H1 (cell line): Measurements from ENCODE around the gene TRIL. TPM values are rescaled to one million over a fixed set of nuclear protein-coding genes. Genes with fewer than 3 reads are reported as not detected.
A peak's percentile ranks its signal among the peaks of the same experiment; 100 is the strongest.

Experiments used
- CTCF ChIA-PET: fragments of 300-600 bp; sonication (Branson Sonifier 250); formaldehyde crosslinking; loops from one replicate; lab custom pipeline; 2021; ENCODE audit not compliant: partially characterized antibody; lab: Charles Lee
- POLR2A ChIA-PET: fragments of 300-600 bp; sonication (Branson Sonifier 250); formaldehyde crosslinking; loops from one replicate; lab custom pipeline; 2021; ENCODE audit warnings: inconsistent platforms; ENCODE audit not compliant: partially characterized antibody; lab: Charles Lee
- DNase-seq, 2 experiments: peaks; one replicate each; pipeline versions ENCODE4 v3.0.0 to v3.0.0-alpha.2; 2010 to 2022; ENCODE audit warnings: low spot score in 2 of 2, low read depth in 1 of 2, mixed read lengths in 1 of 2
- FAIRE-seq: peaks from 2 replicates; lab custom pipeline; 2011; peaks lifted over from hg19 to GRCh38; lab: Jason Lieb, UNC
- H2AFZ ChIP-seq: 2 replicates; pipeline ENCODE4 v1.8.1; 2012; ENCODE audit warnings: low read length, inconsistent platforms
- H2AK5ac ChIP-seq: 2 replicates; pipeline ENCODE4 v1.6.1; 2013; ENCODE audit warnings: low read depth, low read length
- H2BK120ac ChIP-seq: replicated peaks from 2 replicates; pipeline ENCODE3; 2013; ENCODE audit warnings: low read depth, low read length, inconsistent platforms
- H2BK12ac ChIP-seq: 2 replicates; pipeline ENCODE4 v1.6.1; 2013; ENCODE audit warnings: low read depth, low read length
- H2BK15ac ChIP-seq: 2 replicates; pipeline ENCODE4 v1.6.1; 2013; ENCODE audit warnings: low read length
- H2BK20ac ChIP-seq: 2 replicates; pipeline ENCODE4 v1.6.1; 2013; ENCODE audit warnings: low read length
- H2BK5ac ChIP-seq: 2 replicates; pipeline ENCODE4 v1.6.1; 2013; ENCODE audit warnings: low read depth, low read length
- H3K14ac ChIP-seq: 2 replicates; pipeline ENCODE4 v1.6.1; 2013; ENCODE audit warnings: inconsistent platforms; ENCODE audit not compliant: insufficient read length
- H3K18ac ChIP-seq: 2 replicates; pipeline ENCODE4 v1.6.1; 2013; ENCODE audit warnings: low read length; ENCODE audit errors: extremely low read depth
- H3K23ac ChIP-seq: 2 replicates; pipeline ENCODE4 v1.6.1; 2013; ENCODE audit warnings: inconsistent platforms; ENCODE audit not compliant: insufficient read length
- H3K23me2 ChIP-seq: 2 replicates; pipeline ENCODE4 v1.6.1; 2013; ENCODE audit warnings: low read depth, low read length
- H3K27ac ChIP-seq: 2 replicates; pipeline ENCODE4 v1.6.1; 2011; ENCODE audit warnings: low read depth, low read length, inconsistent platforms
- H3K27me3 ChIP-seq, 4 experiments: replicated peaks in 1 of 4; 1 replicate in 1 of 4; 2 replicates in 3 of 4; pipeline versions ENCODE4 v1.6.1 to v1.8.1; 2011 to 2013; ENCODE audit warnings: low read length in 3 of 4, mild to moderate bottlenecking in 3 of 4, inconsistent platforms in 2 of 4, mixed read lengths in 2 of 4, moderate library complexity in 1 of 4; ENCODE audit not compliant: control insufficient read depth in 3 of 4, insufficient read depth in 3 of 4; ENCODE audit errors: extremely low read depth in 1 of 4
- H3K36me3 ChIP-seq, 4 experiments: 2 replicates each; pipeline versions ENCODE4 v1.6.1 to v1.8.1; 2011 to 2013; ENCODE audit warnings: mild to moderate bottlenecking in 4 of 4, low read length in 3 of 4, moderate library complexity in 2 of 4, control low read depth in 1 of 4, inconsistent platforms in 1 of 4; ENCODE audit not compliant: insufficient read depth in 4 of 4, control insufficient read depth in 2 of 4
- H3K4ac ChIP-seq: replicated peaks from 2 replicates; pipeline ENCODE3; 2013; ENCODE audit warnings: low read length, low read depth, mixed read lengths, inconsistent platforms; ENCODE audit not compliant: insufficient read length
- H3K4me1 ChIP-seq, 4 experiments: replicated peaks in 1 of 4; 1 replicate in 1 of 4; 2 replicates in 3 of 4; pipeline versions ENCODE4 v1.6.1 to v1.8.1; 2011 to 2013; ENCODE audit warnings: low read length in 3 of 4, inconsistent platforms in 2 of 4, mixed read lengths in 1 of 4; ENCODE audit not compliant: insufficient read depth in 4 of 4, control insufficient read depth in 3 of 4
- H3K4me2 ChIP-seq, 2 experiments: 2 replicates each; pipeline versions ENCODE4 v1.6.1 to v1.8.1; 2011 to 2013; ENCODE audit warnings: low read depth in 2 of 2, low read length in 2 of 2, control low read depth in 1 of 2, inconsistent platforms in 1 of 2, mild to moderate bottlenecking in 1 of 2; ENCODE audit not compliant: insufficient read depth in 1 of 2
- H3K4me3 ChIP-seq, 4 experiments: fragments of 200-600, 300-600 bp in 1 of 4; sonication (generic), shearing (Covaris generic), sonication (Bioruptor Twin) in 1 of 4; 2 replicates each; pipeline versions ENCODE4 v1.5.1 to v1.8.1; 2011 to 2016; ENCODE audit warnings: low read length in 4 of 4, low read depth in 3 of 4, control low read depth in 2 of 4, inconsistent platforms in 2 of 4, mild to moderate bottlenecking in 2 of 4, mixed read lengths in 1 of 4, moderate library complexity in 1 of 4; ENCODE audit not compliant: insufficient read depth in 2 of 4; ENCODE audit errors: extremely low read depth in 1 of 4
- H3K56ac ChIP-seq: replicated peaks from 2 replicates; pipeline ENCODE3; 2013; ENCODE audit warnings: low read depth, mild to moderate bottlenecking, mixed read lengths, low read length, inconsistent platforms; ENCODE audit not compliant: insufficient read length
- H3K79me1 ChIP-seq: 2 replicates; pipeline ENCODE4 v1.6.1; 2013; ENCODE audit warnings: low read depth, low read length, control low read depth
- H3K79me2 ChIP-seq, 2 experiments: 2 replicates each; pipeline versions ENCODE4 v1.6.1 to v1.8.1; 2012 to 2013; ENCODE audit warnings: low read length in 2 of 2, mild to moderate bottlenecking in 2 of 2, inconsistent platforms in 1 of 2; ENCODE audit not compliant: insufficient read depth in 2 of 2, control insufficient read depth in 1 of 2
- H3K9ac ChIP-seq, 4 experiments: replicated peaks in 1 of 4; 1 replicate in 1 of 4; 2 replicates in 3 of 4; pipeline versions ENCODE4 v1.6.1 to v1.8.1; 2011 to 2013; ENCODE audit warnings: low read depth in 3 of 4, low read length in 3 of 4, control low read depth in 2 of 4, mild to moderate bottlenecking in 2 of 4, moderate library complexity in 2 of 4, inconsistent platforms in 1 of 4; ENCODE audit errors: extremely low read depth in 1 of 4
- H3K9me3 ChIP-seq, 2 experiments: 2 replicates each; pipeline versions ENCODE4 v1.6.1 to v1.8.1; 2012 to 2013; ENCODE audit warnings: mild to moderate bottlenecking in 2 of 2, moderate library complexity in 2 of 2, control low read depth in 1 of 2, inconsistent platforms in 1 of 2, low read depth in 1 of 2, low read length in 1 of 2, mixed read lengths in 1 of 2; ENCODE audit not compliant: insufficient read depth in 2 of 2
- H4K20me1 ChIP-seq, 2 experiments: replicated peaks in 1 of 2; 2 replicates each; pipeline versions ENCODE3 to v1.8.1; 2011 to 2013; ENCODE audit warnings: inconsistent platforms in 2 of 2, low read length in 2 of 2, mild to moderate bottlenecking in 1 of 2; ENCODE audit not compliant: insufficient read depth in 2 of 2, control insufficient read depth in 1 of 2
- H4K5ac ChIP-seq: 2 replicates; pipeline ENCODE4 v1.6.1; 2013; ENCODE audit warnings: low read length, low read depth, mixed read lengths, inconsistent platforms; ENCODE audit not compliant: insufficient read length
- H4K8ac ChIP-seq: 2 replicates; pipeline ENCODE4 v1.8.0; 2013; ENCODE audit warnings: mild to moderate bottlenecking, moderate library complexity, low read length, inconsistent platforms; ENCODE audit not compliant: insufficient read depth; ENCODE audit errors: extremely low read depth
- H4K91ac ChIP-seq: replicated peaks from 2 replicates; pipeline ENCODE3; 2013; ENCODE audit warnings: low read length, mixed read lengths, inconsistent platforms; ENCODE audit not compliant: insufficient read length
- NANOG ChIP-seq: IDR thresholded peaks from 2 replicates; pipeline ENCODE4 v1.6.1; 2011; ENCODE audit warnings: low read length, low read depth, mild to moderate bottlenecking, inconsistent platforms; ENCODE audit not compliant: insufficient read depth, poor library complexity, severe bottlenecking
- RBBP5 ChIP-seq: IDR thresholded peaks from 2 replicates; pipeline ENCODE4 v1.7.1; 2012; ENCODE audit warnings: low read depth, mild to moderate bottlenecking, inconsistent platforms, low read length, moderate library complexity, borderline replicate concordance
- SP1 ChIP-seq: IDR thresholded peaks from 2 replicates; pipeline ENCODE4 v1.6.1; 2011; ENCODE audit warnings: low read depth, low read length
- SP2 ChIP-seq: IDR thresholded peaks from 2 replicates; pipeline ENCODE4 v1.6.1; 2012; ENCODE audit warnings: mild to moderate bottlenecking, low read length, inconsistent platforms
- WGBS, 2 experiments: shearing (Covaris generic) in 1 of 2; methylation state at CpG; one replicate each; pipeline versions ENCODE4 v1.1.6 to v1.1.7; 2013 to 2015; ENCODE audit warnings: low lambda C conversion rate in 2 of 2, mixed read lengths in 2 of 2, inconsistent platforms in 1 of 2, low coverage in 1 of 2, missing lambda C conversion rate in 1 of 2; ENCODE audit not compliant: insufficient replicate concordance in 2 of 2, insufficient coverage in 1 of 2, insufficient read length in 1 of 2; ENCODE audit errors: extremely low coverage in 1 of 2, missing lambda C conversion rate in 1 of 2; 5-methylcytosine and 5-hydroxymethylcytosine counted together
- long read RNA-seq, 2 experiments: library from RNA in 1 of 2; library from capped mRNA in 1 of 2; stranded (forward); transcript quantifications; one replicate each; pipeline ENCODE4 v2.0.0, GENCODE V29; 2021; ENCODE audit warnings: inconsistent platforms in 1 of 2
- polyA minus RNA-seq, 3 experiments: library from RNA; depleted of rRNA, polyadenylated mRNA; stranded (reverse); fragments of >200 nt; gene quantifications; 1 replicate in 2 of 3; 2 replicates in 1 of 3; pipeline ENCODE4 v1.2.3, GENCODE V29; 2011
- polyA plus RNA-seq, 7 experiments: library from polyadenylated mRNA; depleted of rRNA in 3 of 7; stranded (reverse) in 5 of 7; unstranded in 2 of 7; fragments of >200 nt in 5 of 7; fragments of 200-250 nt in 2 of 7; gene quantifications; 1 replicate in 5 of 7; 2 replicates in 1 of 7; 4 replicates in 1 of 7; pipeline versions ENCODE4 v1.2.1 to v1.2.3, GENCODE V29; 2011 to 2013; ENCODE audit warnings: missing spikeins in 2 of 7, mixed read lengths in 2 of 7
- total RNA-seq: library from RNA; stranded (reverse); fragmentation: NEBNext Ultra II Directional; extraction: Animal tissue kit (Norgen Biotek cat#: 25700); gene quantifications from 2 replicates; pipeline ENCODE4 v1.2.1, GENCODE V29; 2021

TRIL gene, protein sequence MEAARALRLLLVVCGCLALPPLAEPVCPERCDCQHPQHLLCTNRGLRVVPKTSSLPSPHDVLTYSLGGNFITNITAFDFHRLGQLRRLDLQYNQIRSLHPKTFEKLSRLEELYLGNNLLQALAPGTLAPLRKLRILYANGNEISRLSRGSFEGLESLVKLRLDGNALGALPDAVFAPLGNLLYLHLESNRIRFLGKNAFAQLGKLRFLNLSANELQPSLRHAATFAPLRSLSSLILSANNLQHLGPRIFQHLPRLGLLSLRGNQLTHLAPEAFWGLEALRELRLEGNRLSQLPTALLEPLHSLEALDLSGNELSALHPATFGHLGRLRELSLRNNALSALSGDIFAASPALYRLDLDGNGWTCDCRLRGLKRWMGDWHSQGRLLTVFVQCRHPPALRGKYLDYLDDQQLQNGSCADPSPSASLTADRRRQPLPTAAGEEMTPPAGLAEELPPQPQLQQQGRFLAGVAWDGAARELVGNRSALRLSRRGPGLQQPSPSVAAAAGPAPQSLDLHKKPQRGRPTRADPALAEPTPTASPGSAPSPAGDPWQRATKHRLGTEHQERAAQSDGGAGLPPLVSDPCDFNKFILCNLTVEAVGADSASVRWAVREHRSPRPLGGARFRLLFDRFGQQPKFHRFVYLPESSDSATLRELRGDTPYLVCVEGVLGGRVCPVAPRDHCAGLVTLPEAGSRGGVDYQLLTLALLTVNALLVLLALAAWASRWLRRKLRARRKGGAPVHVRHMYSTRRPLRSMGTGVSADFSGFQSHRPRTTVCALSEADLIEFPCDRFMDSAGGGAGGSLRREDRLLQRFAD
- total RNA-seq, result 5.5 and 5.8 TPM in 2 replicates
- polyA plus RNA-seq (2011; rRNA removed), result 3.9 and 4.9 TPM in 2 replicates
- polyA plus RNA-seq (2011; cell fraction: cytosol; rRNA removed), result 3.8 TPM
- 3.8 TPM for polyA plus RNA-seq (2011; cell fraction: nucleus; rRNA removed)
- polyA plus RNA-seq (2012, experiment 1 of 2), result 2.7 to 5.3 TPM (median 4.3 TPM) in 4 replicates
- polyA plus RNA-seq (2012, experiment 2 of 2), result 3.1 TPM
- 5.8 TPM for polyA plus RNA-seq (2013, experiment 1 of 2)
- 5.7 TPM for polyA plus RNA-seq (2013, experiment 2 of 2)
- polyA minus RNA-seq (2011; rRNA and poly(A)+ RNA removed), result 2.6 and 3.0 TPM in 2 replicates
- polyA minus RNA-seq (2011; cell fraction: cytosol; rRNA and poly(A)+ RNA removed), result 5.1 TPM
- 5.2 TPM for polyA minus RNA-seq (2011; cell fraction: nucleus; rRNA and poly(A)+ RNA removed)
- long read RNA-seq, experiment 1, full-length matches to known transcripts, result 7 of 7 reads
- long read RNA-seq, experiment 1, partial matches to known transcripts, result 0 of 7 reads
- long read RNA-seq, experiment 1, other reads (novel, unspliced or antisense), result 0 of 7 reads
- long read RNA-seq, experiment 2, full-length matches to known transcripts, result 1 of 1 reads
- long read RNA-seq, experiment 2, partial matches to known transcripts, result 0 of 1 reads
- long read RNA-seq, experiment 2, other reads (novel, unspliced or antisense), result 0 of 1 reads

DNA sequence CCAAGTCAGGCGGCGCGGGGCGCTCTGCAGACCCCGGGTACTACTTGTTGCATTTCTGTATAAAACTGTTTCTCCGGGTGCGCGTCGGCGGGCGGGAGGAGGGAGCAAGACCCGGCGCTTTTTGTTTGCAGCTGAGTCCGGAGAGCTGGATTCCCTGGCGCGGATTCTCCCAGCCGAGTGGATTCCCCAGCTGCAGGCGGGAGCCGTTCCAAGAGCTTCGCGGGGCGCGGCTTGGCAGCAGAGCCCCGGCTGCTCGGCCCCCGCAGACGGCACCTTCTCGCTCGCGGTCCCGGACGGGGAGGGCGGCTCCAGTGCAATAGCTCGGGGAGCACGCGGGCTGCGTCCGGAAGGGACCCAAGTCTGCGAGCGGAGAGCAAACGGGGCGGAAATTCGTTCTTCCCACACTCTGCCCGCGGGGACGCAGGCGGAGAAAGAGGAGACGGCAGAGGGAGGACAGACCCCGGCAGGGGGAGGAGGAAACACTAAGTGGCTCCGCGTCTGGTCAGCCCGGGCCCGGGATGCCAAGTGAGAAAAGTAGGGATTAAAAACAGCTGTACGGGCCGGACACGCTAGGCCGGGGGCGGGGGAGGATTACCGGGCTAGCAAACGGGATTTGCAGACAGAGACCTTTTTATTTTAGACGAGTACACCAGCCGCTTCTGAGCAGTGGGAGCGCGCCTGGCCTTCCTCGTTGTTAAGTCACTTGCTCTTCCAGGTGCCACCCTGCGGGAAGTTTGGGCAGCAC lies at the start of gene TRIL:
Gene TRIL (minus strand): TSS at position 96 of the 745 bp plus-strand sequence. CDS start 284 bp downstream, outside the sequence.
- 4% methylated on average over 57 of the region's 66 CpGs; no CpG with 5 or more reads in 1 of the 2 experiments for WGBS, 2 experiments
- no peaks in the 10 kb centered on the region for H3K79me2 ChIP-seq
- no peak within 1 kb of the TSS for H3K23ac ChIP-seq
- H3K9ac ChIP-seq, result peak within 1 kb of the TSS in 2 of 4 experiments; percentile 29 to 34; a peak in 2 of 7 replicates
- H4K5ac ChIP-seq, result no peak within 1 kb of the TSS
- H4K8ac ChIP-seq, result peak within 1 kb of the TSS; percentile 43
- peak within 1 kb of the TSS; percentile 98; the same call in 1 of the 2 replicates for H2BK12ac ChIP-seq
- ChIA-PET POLR2A (interaction anchor here (1.0 to 1.4 kb wide), 4 partner anchors 8 to 550 kb away, joined by 3 to 4 read pairs (median 3); no protein-coding TSS in a partner anchor), CTCF (interaction anchor here (1.0 to 34.2 kb wide), 21 partner anchors 8 to 448 kb away, joined by 3 to 576 read pairs (median 16); no protein-coding TSS in a partner anchor)
- peak within 1 kb of the TSS; percentile 83 for H3K18ac ChIP-seq
- peak within 1 kb of the TSS; percentile 72 to 93 for H3K4me2 ChIP-seq
- H3K14ac ChIP-seq, result no peak within 1 kb of the TSS
- H2BK15ac ChIP-seq, result peak within 1 kb of the TSS; percentile 92; the same call in 1 of the 2 replicates
- no peaks in the 10 kb centered on the region for H3K9me3 ChIP-seq
- H2AK5ac ChIP-seq, result no peak within 1 kb of the TSS
- peaks cover 6 to 27% (median 22%) of the 10 kb centered on the region in 4 experiments for H3K4me1 ChIP-seq
- peak within 1 kb of the TSS; percentile 37 for H3K56ac ChIP-seq
- H2AFZ ChIP-seq, result peak within 1 kb of the TSS; percentile 68
- H3K79me1 ChIP-seq, result no peaks in the 10 kb centered on the region
- H2BK120ac ChIP-seq, result peak within 1 kb of the TSS; percentile 58
- peak within 1 kb of the TSS; percentile 65 for H3K4ac ChIP-seq
- H2BK20ac ChIP-seq, result peak within 1 kb of the TSS; percentile 48; the same call in 1 of the 2 replicates
- no peak for FAIRE-seq
- peaks cover 0 to 3% of the 10 kb centered on the region in 2 experiments for H4K20me1 ChIP-seq
- H2BK5ac ChIP-seq, result peak within 1 kb of the TSS; percentile 6; the same call in 1 of the 2 replicates
- H3K4me3 ChIP-seq, result peak within 1 kb of the TSS; percentile 46 to 74 (median 62)
- H4K91ac ChIP-seq, result peak within 1 kb of the TSS; percentile 76
- no peak within 1 kb of the TSS for H3K27ac ChIP-seq
- H3K36me3 ChIP-seq, result no peaks in the 10 kb centered on the region
- peaks cover 27% of the 10 kb centered on the region for H3K23me2 ChIP-seq
- peaks cover 11 to 46% (median 38%) of the 10 kb centered on the region in 4 experiments for H3K27me3 ChIP-seq
- DNase-seq, result peak in 1 of 2 experiments; percentile 78
- no peak for TF ChIP-seq NANOG
- TF ChIP-seq RBBP5, result no peak; the same call in 1 of the 2 replicates
- TF ChIP-seq SP1, result peak; percentile 87
- TF ChIP-seq SP2, result no peak
